Measurements from ENCODE around the gene SORBS1.

SORBS1 gene

DNA sequence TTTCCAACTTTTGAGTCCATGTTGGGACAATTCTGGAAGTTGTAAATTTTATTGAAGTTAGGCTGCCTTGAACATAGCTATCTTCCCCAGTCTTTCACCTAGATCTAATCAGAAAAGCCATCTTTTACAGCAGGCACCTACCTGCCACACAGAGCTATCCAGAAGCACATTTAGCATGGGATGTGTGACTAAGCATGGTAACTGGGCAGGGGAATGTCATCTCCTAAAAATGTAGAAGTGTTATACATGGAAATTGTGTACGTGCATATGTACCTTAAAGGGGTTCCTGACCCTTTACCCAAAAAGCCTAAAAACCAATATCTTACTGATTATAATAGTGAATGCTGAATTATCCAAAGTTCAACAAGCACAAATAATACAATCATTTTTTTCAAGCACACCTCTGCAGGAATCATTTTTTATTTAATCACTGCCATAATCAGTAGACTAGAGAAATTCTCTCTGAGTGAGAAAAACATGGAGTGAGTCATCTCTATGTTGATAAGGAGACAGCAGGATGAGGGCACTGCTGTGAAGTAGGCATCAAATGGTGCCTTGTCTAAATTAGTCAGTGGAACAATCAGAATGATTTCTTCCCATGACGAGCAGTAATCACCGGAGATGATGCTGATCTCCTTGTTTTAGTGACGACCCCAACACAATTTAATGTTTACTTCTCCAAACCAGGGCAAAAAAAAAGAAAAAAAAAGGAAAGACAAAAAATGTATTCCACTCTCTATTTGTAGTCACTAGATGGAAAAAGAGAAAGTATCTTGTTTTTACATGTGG is 75.9 kb downstream of the SORBS1 start:
- TF ChIP-seq YY1 (IDR thresholded peaks at IDR 0.05; ENCODE audit: low read depth) (no peak), TCF12 (IDR thresholded peaks at IDR 0.05; ENCODE audit: low read depth) (no peak), EGR1 (IDR thresholded peaks at IDR 0.05) (no peak), EP300 (IDR thresholded peaks at IDR 0.05; ENCODE audit: borderline replicate concordance) (no peak), CREB1 (IDR thresholded peaks at IDR 0.05; ENCODE audit: low read depth) (no peak), FOXM1 (IDR thresholded peaks at IDR 0.05; ENCODE audit: borderline replicate concordance, low read depth) (no peak), NFIC (IDR thresholded peaks at IDR 0.05) (no peak), TEAD4 (IDR thresholded peaks at IDR 0.05) (no peak), ZBTB7A (IDR thresholded peaks at IDR 0.05; ENCODE audit: low read depth) (no peak)
- TF ChIP-seq, protein P1, sequence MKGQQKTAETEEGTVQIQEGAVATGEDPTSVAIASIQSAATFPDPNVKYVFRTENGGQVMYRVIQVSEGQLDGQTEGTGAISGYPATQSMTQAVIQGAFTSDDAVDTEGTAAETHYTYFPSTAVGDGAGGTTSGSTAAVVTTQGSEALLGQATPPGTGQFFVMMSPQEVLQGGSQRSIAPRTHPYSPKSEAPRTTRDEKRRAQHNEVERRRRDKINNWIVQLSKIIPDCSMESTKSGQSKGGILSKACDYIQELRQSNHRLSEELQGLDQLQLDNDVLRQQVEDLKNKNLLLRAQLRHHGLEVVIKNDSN (IDR thresholded peaks at IDR 0.05): no peak
- TF ChIP-seq, protein P2, sequence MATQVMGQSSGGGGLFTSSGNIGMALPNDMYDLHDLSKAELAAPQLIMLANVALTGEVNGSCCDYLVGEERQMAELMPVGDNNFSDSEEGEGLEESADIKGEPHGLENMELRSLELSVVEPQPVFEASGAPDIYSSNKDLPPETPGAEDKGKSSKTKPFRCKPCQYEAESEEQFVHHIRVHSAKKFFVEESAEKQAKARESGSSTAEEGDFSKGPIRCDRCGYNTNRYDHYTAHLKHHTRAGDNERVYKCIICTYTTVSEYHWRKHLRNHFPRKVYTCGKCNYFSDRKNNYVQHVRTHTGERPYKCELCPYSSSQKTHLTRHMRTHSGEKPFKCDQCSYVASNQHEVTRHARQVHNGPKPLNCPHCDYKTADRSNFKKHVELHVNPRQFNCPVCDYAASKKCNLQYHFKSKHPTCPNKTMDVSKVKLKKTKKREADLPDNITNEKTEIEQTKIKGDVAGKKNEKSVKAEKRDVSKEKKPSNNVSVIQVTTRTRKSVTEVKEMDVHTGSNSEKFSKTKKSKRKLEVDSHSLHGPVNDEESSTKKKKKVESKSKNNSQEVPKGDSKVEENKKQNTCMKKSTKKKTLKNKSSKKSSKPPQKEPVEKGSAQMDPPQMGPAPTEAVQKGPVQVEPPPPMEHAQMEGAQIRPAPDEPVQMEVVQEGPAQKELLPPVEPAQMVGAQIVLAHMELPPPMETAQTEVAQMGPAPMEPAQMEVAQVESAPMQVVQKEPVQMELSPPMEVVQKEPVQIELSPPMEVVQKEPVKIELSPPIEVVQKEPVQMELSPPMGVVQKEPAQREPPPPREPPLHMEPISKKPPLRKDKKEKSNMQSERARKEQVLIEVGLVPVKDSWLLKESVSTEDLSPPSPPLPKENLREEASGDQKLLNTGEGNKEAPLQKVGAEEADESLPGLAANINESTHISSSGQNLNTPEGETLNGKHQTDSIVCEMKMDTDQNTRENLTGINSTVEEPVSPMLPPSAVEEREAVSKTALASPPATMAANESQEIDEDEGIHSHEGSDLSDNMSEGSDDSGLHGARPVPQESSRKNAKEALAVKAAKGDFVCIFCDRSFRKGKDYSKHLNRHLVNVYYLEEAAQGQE (IDR thresholded peaks at IDR 0.05; ENCODE audit: low read depth): no peak
- TF ChIP-seq, protein P3, sequence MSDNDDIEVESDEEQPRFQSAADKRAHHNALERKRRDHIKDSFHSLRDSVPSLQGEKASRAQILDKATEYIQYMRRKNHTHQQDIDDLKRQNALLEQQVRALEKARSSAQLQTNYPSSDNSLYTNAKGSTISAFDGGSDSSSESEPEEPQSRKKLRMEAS (IDR thresholded peaks at IDR 0.05): no peak

DNA sequence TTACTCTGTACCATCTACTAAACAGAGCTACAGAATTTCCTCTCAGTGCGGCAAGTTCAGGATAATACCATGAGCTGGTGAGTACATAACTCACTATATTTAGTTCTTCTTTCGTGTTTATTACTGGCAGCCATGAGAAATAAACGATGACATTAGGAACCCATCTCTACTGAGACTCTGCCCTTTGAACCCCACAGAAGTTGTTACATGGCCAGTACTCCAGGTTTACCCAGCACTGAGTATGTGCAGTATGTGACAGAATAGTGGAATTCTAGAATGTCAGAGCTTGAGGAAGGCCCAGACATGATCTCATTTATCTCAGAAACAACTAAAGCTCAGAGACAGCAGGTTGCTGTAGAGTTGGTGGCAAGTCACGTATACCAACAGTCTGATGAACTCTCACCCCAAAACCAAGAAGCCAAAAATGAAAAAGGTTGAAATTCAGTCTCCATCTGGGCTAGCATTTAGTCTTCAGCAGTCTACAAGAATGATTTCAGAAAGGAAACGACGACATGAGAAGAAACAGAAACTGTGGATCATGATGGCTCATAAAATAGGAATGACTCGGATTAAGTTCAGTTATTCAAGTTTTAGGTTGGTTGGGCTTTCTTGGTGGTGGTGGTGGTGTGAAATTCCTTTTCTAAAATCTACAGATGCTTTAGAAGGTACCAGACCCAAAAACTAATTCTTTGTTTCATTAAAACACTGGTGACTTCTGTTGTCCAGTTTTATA is 78.5 kb downstream of the SORBS1 start:
- TF ChIP-seq, protein P3 (IDR thresholded peaks at IDR 0.05): no peak
- TF ChIP-seq, protein P1 (IDR thresholded peaks at IDR 0.05): no peak
- TF ChIP-seq ZBTB7A (IDR thresholded peaks at IDR 0.05; ENCODE audit: low read depth): no peak
- TF ChIP-seq TCF12 (IDR thresholded peaks at IDR 0.05; ENCODE audit: low read depth): no peak
- no peak for TF ChIP-seq YY1 (IDR thresholded peaks at IDR 0.05; ENCODE audit: low read depth)
- no peak for TF ChIP-seq EGR1 (IDR thresholded peaks at IDR 0.05)
- TF ChIP-seq FOXM1 (IDR thresholded peaks at IDR 0.05; ENCODE audit: borderline replicate concordance, low read depth): no peak
- TF ChIP-seq TEAD4 (IDR thresholded peaks at IDR 0.05): no peak
- TF ChIP-seq, protein P2 (IDR thresholded peaks at IDR 0.05; ENCODE audit: low read depth): no peak
- TF ChIP-seq CREB1 (IDR thresholded peaks at IDR 0.05; ENCODE audit: low read depth): no peak

DNA sequence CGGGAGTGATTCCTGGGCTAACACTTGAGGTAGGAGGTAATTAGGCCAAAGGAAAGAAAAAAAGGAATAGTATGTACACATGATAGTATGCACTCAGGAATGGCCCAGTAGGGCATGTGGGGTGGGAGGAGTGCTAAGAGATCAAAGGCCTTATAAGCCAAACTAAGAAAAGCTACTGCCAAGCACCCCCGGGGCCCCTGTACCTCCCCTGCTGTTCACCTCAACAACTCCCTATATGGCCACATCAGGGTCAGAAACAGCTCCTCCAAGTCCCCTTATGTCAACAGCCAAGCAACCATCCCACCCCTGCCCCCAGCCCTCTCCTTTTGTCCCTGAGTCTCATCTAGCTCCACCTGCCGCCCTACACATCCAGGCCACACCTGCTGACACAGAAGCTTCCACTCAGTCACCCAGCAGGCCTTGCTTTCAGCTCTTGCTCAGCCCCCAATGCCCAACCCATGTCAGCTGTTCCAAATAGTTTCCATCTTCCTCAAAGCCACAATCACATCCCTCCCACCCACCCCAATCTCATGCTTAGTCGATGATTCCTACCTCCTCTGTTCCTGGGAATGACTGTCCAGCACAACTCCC is 80.2 kb downstream of the SORBS1 start:
- TF ChIP-seq, protein P2 (IDR thresholded peaks at IDR 0.05; ENCODE audit: low read depth): no peak
- TF ChIP-seq RAD21 (IDR thresholded peaks at IDR 0.05; ENCODE audit: low read depth): no peak
- no peak for TF ChIP-seq NFIC (IDR thresholded peaks at IDR 0.05)
- no peak for TF ChIP-seq TEAD4 (IDR thresholded peaks at IDR 0.05)
- TF ChIP-seq EGR1 (IDR thresholded peaks at IDR 0.05): no peak
- TF ChIP-seq CREB1 (IDR thresholded peaks at IDR 0.05; ENCODE audit: low read depth): no peak
- no peak for TF ChIP-seq ZBTB7A (IDR thresholded peaks at IDR 0.05; ENCODE audit: low read depth)
- TF ChIP-seq EP300 (IDR thresholded peaks at IDR 0.05; ENCODE audit: borderline replicate concordance): no peak
- TF ChIP-seq TAF1 (IDR thresholded peaks at IDR 0.05; ENCODE audit: low read depth): no peak
- TF ChIP-seq CEBPB (IDR thresholded peaks at IDR 0.05): no peak
- TF ChIP-seq TCF12 (IDR thresholded peaks at IDR 0.05; ENCODE audit: low read depth): no peak
- TF ChIP-seq, protein P1 (IDR thresholded peaks at IDR 0.05): no peak

All from Ishikawa (cell line).